GM19372 (cell line): ENCODE results near the gene C19orf47.

Experiments
- ATAC-seq: cut with Tn5 transposase; IDR thresholded peaks from one replicate; pipeline ENCODE4 v1.9.1; 2021; ENCODE audit warnings: mild to moderate bottlenecking, low read depth, moderate library complexity; ENCODE audit not compliant: unreplicated experiment

The C19orf47 gene

DNA sequence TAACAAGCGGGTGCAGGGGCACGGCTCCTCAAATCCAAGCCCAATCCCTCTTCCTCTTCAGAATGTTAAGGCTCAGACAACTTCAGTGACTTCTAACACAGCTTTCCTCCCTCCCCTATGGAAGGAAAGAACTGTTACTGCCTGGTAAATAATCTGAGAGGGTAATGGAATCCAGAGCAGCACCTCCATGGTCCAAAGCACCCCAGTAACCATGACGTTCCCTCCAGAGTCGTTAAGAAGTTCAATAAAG lies 64.0 kb downstream of the C19orf47 start:
- ATAC-seq, result no peak

DNA sequence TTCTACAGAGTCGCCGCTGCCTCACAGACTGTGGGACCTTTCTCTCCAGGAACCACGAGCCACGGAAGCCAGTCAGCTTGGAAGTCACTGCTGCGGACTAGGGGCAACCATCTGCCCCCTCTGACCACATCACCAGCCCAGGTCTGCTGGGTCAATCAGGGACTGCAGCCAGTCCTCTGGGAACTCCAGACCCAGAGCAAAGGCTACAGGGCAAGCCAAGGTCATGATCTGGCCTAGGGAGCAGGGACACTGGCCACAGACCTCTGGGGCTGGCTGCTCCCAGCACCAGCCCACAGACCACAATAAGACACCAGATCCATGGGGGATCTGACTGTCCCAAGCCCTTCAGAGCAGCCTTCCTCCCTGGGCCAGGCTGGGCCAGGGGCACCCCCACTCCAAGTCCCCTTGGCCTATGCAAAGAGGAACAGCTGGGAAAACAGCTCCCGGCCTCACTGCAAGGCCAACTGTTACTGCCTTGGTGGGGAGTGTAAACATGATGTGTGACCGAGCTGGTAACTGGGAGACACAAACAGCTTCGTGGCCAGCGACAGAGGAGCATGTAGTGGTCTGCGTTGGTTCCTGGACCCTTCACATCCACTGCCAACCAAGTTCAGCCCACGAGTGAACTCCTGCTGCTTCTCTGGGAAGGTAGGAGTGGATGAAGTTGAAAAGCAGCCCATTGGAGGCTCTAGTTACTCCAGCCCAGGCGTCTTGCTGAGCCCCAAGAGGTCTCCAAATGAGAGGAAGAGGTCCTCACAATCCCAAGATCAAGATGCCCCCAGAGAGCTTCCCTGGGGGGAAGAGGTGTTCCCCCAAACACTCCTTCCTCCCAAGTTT lies 64.6 kb downstream of the C19orf47 start:
- ATAC-seq, result no peak

DNA sequence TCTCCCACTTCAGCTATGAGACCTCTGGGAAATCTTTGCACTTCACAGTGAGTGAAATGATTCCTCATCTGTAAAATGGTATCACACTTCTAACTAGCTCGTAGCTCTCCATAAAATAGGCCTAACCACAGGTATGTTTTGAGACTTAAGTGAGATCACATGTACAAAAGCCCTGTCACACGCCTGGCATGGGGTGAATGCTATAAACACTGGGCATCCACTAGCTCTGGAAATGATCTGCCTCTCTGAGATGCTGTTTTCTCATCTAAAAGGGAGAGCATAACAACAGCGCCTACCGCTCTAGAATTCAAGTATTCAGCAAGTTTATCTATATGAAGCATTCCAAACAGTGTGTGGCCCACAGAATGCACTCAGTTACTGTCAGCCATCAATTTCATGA lies 65.3 kb downstream of the C19orf47 start:
- no peak for ATAC-seq

DNA sequence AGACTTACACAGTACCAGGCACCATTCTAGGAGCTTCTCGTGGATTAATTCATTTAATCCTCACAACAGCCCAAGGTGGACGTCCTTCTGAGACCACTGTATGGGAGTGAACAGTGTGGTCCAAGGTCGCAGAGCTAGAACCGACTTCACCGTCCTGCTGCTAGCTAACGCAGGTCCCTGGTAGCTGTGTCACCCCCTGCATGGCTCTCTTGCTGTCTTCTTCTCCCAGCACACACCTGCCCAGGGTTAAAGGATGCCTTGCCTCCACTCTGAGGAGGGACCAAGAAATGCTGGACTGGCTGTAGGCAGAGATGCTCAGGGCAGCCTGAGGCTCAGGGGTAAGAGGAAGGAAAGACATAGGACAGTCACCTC lies 66.0 kb downstream of the C19orf47 start:
- ATAC-seq, result no peak

DNA sequence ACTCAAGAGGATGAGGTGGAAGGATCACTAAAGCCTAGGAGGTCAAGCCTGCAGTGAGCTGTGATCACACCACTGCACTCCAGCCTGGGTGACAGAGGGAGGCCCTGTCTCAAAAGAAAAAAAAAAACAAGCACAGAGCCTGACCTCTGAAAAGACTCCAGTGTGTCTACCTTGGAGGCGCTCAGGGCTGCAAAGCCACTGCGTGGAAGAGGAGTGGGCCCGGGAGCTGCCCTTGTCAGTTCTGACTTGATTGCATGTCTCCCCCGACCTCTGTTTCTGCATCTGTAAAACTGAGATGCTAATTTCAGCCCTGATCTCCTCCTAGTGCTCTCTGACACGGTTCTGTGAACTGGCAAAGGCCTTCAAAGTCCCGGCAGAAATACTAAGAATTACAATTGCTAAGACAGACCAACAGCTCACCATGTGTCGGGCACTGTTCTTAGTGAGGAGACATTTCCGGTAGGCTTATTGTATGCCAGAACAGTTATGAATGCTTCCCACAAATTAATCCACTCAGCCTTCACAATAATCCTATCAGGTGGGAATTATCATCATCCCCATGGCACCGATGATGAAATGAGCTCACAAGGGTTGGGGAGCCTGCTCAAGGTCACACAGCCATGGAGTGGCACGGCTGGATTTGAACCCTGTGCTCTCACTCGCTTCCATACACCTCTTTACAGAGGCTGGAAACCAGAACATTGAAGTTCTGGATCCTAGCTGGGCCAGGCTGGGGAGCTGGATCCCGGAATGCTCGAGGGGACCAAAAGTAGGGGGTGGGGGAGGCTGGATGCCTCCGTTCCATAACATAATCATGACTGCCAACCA lies 66.6 kb downstream of the C19orf47 start:
- no peak for ATAC-seq

DNA sequence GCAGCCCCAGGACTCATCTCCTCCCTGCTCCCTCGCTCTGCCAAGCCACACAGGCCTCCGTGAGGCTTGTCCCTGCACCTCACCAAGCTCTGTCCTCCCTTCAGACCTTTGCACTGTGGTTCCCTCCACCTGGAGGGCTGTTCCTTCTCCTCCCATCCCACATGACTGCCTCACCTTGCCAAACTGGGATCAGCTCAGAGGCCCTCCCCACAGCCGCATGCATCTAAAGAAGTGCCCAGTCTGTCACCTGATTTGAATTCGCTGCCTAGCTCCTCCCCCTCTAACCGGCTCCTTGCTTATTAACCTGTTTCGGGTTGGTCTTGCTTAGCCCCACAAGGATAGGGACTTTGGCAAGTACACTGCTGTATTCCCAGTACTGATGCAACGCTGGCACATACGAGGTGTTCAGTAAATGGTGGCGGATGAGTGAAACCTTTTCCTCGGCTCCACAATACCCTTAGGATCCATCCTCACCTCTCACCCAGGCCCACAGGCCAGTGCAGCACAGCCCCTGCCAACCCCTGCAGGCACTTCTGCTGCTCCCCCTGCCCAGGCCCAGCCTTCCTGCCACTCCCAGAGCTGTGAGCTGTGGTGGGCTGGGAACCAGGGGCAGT lies 67.5 kb downstream of the C19orf47 start:
- no peak for ATAC-seq

DNA sequence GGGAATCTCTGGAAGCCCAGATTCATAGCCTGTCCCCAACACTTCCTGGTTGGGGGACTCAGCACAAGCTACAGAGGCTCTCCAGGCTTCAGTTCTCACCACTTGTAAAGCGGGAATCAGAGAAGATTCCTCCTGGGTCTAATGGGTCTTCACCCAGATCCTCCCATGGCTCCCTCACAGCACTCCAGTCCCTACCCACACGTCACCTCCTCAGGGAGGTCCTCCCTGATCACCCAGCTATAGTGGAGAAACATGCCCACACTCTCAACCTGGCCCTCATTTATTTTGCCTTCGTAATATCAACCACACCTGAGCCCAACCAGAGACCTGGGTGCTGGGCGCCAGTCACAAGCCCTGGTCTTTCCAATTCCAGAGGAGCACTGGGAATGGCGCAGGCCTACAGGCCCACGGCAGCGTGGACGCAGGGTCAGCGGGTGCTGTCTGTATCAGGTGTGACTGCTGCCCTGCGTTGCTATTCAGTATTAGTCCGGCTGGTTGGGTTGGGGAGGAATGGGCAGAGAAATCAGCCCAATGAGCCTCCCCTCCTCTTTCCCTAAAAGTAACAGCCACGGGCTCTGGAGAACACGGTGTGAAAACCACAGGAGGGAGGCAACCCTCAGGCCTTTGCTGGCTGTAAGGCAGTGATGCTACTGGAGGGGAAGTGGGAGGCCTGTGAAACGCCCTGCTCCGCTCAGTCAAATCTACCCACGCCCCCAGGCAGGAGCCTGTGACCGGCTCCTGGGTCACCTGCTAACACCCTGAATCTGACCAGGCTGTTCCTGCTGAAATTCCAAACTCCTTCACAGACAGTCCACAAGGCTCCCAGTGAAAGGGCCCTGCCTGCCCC lies 68.2 kb downstream of the C19orf47 start:
- no peak for ATAC-seq

DNA sequence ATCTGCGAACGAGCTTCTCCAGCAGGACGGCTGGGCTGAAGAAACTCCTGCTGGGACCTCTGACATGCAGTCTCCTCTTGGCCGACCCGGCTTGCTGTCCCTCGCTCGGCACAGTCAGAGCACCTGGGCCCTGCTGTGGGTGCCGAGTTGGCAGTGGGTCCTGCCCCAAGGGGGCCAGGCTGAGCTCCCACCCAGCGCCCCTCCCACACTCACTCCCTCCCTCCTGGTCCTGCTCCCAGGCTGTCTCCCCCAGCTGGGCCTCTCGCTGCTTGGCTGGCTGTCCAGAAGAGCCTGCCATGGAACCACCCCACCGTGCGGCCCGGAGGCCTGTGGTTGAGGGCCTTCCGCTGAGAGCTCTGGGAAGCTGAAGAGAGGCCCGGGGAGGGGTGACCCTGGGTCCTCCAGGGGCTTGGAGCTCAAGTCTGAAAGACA lies 69.1 kb downstream of the C19orf47 start:
- no peak for ATAC-seq

DNA sequence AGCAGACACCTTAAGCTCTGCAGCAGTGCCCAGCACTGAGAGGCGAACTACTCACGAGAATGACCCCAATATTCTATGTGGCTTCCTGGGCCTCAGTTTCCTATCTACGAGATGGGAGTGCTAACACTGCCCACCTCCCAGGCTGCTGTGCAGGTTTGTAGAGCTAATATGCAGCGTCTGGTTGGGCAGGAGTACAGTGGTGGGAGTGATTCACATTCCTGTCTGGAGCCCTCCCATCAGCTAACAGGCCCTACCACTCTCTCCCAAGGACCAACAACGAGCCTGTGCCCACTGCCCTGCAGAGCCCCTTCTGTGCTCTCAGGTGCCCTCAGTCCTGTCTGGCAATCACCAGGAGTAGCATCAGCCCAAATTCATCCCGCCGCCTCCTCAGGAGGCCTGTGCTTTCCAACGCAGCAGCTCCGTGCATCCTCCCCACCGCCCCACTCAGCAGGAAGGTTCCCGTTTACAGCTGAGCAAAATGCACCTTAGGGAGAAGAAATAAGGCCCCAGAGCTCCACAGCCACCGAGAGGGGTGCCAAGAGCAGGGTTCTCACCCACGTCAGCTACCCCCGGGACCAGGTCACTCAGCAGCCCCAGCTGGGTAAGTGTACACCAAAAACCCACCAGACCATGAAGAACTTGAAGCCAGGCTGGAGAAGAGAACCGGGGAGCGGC lies 69.7 kb downstream of the C19orf47 start:
- ATAC-seq, result no peak

DNA sequence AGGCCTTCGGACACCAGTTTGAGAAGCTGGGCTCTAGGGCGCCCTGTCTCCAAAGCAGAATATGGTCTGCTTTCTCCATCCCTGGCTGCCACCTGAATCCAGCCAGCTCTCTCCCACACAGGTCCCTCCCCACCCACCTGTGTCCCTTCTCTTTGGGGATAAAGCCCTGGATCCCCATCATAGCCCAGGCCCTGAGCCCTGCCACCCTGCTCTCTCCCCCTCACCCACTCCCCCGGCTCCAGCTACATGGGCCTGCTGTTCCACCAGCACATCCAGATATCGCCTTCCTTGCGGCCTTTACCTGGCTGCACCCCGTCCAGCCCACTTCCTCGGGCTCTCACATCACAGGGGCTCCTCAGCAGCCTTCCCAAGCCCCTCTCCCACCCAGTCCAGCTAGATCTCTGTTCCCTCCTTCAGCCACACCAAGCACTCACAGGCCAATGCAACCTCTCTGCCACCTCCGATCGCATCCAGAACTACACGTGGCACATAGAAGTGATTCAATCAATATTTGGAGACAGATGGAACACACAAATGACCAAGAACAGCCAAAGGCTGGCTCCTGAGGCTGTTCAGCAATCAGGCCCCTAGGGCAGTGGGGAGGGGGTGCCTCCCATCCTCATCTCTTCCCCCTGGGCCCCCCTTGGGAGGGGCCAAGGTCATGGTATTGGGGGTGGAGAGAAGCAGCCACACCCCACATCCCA lies 70.7 kb downstream of the C19orf47 start:
- ATAC-seq, result no peak

DNA sequence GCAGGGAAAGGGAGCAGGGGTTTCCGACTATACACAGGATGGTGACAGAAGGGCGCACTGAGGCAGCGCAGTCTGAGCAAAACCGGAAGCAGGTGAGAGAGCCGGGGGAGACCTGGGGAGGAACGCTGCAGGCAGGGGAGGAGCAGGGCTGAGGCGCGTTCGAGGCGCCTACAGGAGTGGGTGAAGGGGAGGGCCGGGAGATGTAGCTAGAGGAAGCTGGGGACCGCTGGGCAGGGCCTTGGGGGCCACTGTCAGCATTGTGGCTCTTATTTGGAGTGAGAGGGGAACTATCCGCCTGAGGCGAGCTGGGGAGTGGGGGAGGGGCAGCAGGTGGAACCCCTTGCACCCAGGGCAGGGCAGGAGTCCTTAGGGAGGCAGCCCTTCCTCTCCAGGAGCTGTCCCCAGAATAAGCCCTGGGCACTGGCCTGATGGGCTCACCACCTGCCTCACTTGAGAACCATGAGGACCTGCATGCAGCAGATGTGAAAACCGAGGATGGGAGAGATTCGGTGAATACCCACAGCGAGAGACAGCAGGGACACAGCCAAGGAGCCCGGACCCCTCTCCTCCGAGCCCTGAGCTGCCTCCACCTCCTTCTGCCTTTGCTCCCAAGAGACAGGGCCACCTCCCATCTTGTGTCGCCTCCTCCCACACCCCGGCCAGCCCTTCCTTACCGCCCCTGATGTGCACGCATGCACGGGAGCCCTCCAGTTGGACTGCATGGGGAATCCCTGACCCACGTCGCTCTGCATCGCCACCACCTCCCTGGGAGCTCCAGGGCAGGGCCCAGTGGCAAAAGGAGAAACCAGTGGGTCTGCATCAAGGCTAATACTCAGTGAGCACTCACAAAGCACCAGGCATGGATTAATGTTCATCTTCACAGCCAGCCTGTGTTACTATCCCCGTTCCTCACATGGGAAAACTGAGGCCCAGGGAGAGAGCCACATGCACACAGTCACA lies 73.3 kb downstream of the C19orf47 start:
- ATAC-seq, result no peak

DNA sequence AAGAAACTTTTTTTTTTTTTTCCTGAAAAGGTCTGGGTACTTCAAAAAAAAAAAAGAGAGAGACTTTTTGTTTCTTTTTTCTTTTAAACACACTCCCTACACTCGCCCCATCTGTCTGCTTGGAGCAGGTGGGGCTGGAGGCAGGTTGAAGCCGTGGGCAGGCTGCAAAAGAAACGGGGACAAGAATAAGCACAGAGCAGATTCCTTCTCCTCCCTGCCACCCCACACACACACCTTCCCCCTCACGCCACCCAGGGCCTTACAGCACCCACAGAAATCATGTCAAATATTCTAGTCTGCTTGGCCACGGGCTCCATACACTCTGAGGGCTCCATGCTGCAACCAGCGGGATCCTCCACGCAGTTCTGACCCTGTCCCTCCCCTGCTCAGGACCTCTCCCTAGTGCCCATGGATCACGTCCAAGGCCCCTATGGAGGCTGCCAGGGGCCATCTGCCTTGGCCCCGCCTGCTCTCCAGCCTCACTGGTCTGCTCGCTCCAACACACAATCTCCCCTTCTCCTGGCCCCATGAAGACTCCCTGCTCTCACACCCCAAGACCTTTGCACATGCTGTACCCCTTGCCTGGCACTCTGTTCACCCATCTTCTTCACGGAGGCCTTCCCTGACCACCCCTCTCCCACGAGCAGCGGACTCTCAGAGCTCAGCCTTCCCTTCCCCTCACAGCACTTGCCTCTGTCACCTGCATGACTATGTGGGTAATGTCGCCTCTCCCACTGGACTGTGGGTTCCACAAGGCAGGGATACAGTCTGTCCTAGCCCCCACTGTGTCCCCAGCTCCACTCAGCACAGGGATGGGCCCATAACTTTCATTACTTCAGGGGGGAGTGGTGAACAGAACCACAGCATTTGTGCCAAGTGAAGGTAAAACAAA lies 74.5 kb downstream of the C19orf47 start:
- no peak for ATAC-seq

DNA sequence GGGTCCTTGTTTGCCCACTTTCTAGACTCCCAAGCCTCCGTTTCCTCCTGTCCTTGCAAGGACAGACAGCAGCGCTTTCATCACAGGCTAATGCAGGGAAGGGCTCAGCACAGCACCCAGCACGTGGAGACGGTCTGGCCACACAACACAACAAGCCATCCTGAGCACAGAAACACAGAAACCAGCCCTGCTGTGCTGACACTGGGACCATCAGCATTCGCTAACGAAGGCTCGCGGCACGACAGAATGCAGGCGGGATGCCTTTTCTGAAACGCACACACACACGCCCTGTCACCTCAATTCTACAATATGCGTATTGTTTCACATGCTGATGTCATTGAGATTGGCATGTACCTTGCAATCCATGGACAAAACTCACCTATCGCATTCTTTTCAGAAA lies 75.9 kb downstream of the C19orf47 start:
- no peak for ATAC-seq

DNA sequence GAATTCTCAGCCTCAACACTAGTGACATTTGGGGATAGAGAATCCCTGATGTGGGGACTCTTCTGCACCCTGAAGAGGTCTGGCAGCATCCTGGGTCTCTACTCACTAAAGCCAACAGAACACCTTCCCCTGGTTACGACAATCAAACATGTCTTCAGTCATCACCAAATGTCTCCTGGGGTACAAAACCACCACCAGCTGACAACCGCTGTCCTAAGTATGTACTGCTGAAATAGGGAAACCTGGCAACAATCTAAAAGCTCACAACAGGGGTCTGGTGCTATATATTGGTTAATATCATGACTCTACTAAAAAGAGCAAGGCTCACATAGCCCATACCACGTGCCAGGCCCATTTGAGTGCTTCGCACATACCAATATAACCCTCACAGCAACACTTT lies 76.5 kb downstream of the C19orf47 start:
- no peak for ATAC-seq

DNA sequence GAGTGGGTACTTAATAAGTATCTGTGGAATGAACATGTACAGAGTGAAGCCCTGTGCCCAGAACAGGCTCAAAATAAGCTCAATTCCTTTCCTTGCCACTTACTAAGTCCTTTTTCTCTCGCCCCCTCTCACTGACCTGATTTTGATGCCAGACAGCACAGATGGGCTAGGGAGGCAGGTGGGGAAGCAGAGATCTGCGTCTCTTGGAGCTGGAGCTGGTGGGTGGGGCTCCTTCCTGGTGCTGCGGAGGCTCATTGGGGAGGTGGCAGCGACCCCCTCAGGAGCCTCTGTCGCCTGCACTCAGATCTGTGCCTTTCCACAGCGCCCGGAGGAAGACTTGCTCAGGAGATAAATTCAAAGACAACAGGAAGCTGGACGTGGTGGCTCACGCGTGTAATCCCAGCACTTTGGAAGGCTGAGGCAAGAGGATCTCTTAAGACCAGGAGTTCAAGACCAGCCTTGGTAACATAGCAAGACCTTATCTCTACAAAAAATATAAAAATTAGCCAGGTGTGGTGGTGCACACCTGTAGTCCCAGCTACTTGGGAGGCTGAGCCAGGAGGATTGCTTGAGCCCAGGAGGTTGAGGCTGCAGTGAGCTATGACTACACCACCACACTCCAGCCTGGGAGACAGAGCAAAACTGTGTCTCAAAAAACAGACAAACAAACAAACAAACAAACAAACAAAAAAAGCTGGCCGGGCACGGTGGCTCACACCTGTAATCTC lies 77.7 kb downstream of the C19orf47 start:
- no peak for ATAC-seq
